IMR-90 (cell line): ENCODE results near the gene CYB561D1. TPM values are rescaled to one million over a fixed set of nuclear protein-coding genes. Genes with fewer than 3 reads are reported as not detected.

Experiments used
- CEBPB ChIP-seq: IDR thresholded peaks from 2 replicates; pipeline ENCODE4 v1.6.1; 2012; ENCODE audit warnings: low read depth, low read length, improper control_type of control experiment
- RFX5 ChIP-seq: IDR thresholded peaks from 2 replicates; pipeline ENCODE4 v1.8.0; 2012; ENCODE audit warnings: low read depth, mild to moderate bottlenecking, low read length, moderate library complexity
- polyA plus RNA-seq, 3 experiments: library from polyadenylated mRNA; depleted of rRNA; stranded (reverse); fragments of >200 nt; gene quantifications; 2 replicates each; pipeline ENCODE4 v1.2.3, GENCODE V29; 2012; ENCODE audit warnings: low replicate concordance in 1 of 3
- total RNA-seq: library from RNA; depleted of rRNA; stranded (reverse); fragments of >200 nt; gene quantifications from 2 replicates; pipeline ENCODE4 v1.2.3, GENCODE V29; 2012
- TF ChIP-seq, protein P1 (sequence below): fragments of 150-350 bp; IDR thresholded peaks from 2 replicates; pipeline ENCODE4 v1.6.1; 2017; ENCODE audit warnings: mild to moderate bottlenecking, antibody characterized with exemption, low read length, low read depth

Gene CYB561D1
- total and polyA plus RNA-seq, 2 of the 4 experiments (the other 2 are of a cell fraction): 5.7 to 8.1 TPM

DNA sequence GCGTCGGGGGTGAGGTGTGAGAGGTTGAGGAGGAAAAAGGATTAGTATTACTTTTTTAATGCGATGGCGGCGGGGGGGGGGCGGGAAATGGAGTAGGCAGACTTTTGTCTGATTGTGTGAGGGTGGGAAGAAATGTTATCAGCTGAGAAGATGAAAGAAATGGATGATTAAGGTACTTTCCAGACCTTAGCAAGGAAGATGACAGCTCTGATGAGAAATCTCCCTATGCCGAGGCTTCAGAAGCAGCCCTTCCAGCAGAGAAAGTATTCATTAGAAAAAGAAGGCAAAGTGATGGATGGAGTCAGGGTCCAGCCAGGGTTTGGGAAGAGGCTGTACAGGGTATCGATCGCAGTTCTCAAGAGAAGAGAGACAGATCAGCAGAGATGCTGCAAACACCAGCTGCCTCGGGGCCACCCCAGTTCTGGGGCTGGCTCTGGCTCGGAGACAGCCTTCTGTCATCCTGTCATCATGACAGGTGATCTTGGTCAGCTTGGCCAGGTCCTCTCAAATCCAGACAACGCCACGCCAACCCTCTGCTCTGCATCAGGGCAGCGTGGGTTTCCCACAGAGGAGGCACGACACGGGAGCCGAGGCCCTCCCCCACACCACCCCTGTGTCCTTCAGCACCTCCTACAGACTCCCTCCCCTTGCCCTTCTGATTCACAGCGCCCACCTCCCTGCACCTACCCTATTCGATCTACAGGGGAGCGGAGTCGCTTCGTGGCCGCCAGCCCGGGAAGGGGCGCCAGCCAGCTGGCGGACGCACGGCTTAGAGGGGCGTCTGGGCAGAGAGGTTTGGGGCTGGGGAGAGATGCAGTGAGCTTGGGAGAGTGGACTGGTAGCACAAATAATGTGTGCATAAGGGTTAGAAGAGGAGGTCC lies 10.9 kb upstream of the CYB561D1 start (continued):
- TF ChIP-seq, protein P1, sequence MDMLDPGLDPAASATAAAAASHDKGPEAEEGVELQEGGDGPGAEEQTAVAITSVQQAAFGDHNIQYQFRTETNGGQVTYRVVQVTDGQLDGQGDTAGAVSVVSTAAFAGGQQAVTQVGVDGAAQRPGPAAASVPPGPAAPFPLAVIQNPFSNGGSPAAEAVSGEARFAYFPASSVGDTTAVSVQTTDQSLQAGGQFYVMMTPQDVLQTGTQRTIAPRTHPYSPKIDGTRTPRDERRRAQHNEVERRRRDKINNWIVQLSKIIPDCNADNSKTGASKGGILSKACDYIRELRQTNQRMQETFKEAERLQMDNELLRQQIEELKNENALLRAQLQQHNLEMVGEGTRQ: no peak
- TF ChIP-seq CEBPB (no peak), RFX5 (no peak)
